DMS53 (cell line): Measurements from ENCODE around the gene UHMK1.

ENCODE experiments used
- DNase-seq: peaks from one replicate; lab custom pipeline; 2025; lab: John Stamatoyannopoulos, UW

The UHMK1 gene

GRCh38 chr1:162530307-162530987 lies 32.8 kb downstream of the UHMK1 start:
- no peak for DNase-seq

GRCh38 chr1:162530988-162531319 lies 33.3 kb downstream of the UHMK1 start:
- DNase-seq, result no peak

GRCh38 chr1:162535501-162535900 lies 37.9 kb downstream of the UHMK1 start:
- DNase-seq, result no peak

- DNase-seq, result no peak
Measured at GRCh38 chr1:162536511-162536910, 38.9 kb downstream of the UHMK1 start.

- DNase-seq, result no peak
Measured at GRCh38 chr1:162537216-162537615, 39.6 kb downstream of the UHMK1 start.

- DNase-seq, result no peak
Measured at GRCh38 chr1:162538815-162539431, 41.3 kb downstream of the UHMK1 start.

- no peak for DNase-seq
Measured at GRCh38 chr1:162541619-162542141, 44.1 kb downstream of the UHMK1 start.

GRCh38 chr1:162543228-162543627 lies 45.6 kb downstream of the UHMK1 start:
- DNase-seq, result no peak

GRCh38 chr1:162548170-162548569 lies 50.6 kb downstream of the UHMK1 start:
- no peak for DNase-seq

- DNase-seq, result no peak
Measured at GRCh38 chr1:162549001-162549400, 51.4 kb downstream of the UHMK1 start.

GRCh38 chr1:162550925-162551324 lies 53.3 kb downstream of the UHMK1 start:
- DNase-seq, result no peak

- no peak for DNase-seq
Measured at GRCh38 chr1:162551969-162552683, 54.5 kb downstream of the UHMK1 start.

- no peak for DNase-seq
Measured at GRCh38 chr1:162552684-162553252, 55.1 kb downstream of the UHMK1 start.

- no peak for DNase-seq
Measured at GRCh38 chr1:162554258-162554657, 56.6 kb downstream of the UHMK1 start.

- no peak for DNase-seq
Measured at GRCh38 chr1:162557536-162557935, 59.9 kb downstream of the UHMK1 start.

GRCh38 chr1:162560303-162561036 lies 62.9 kb downstream of the UHMK1 start:
- DNase-seq, result peak; percentile 64

- peak; percentile 99 for DNase-seq
Measured at GRCh38 chr1:162561037-162561615, 63.5 kb downstream of the UHMK1 start.

- peak; percentile 62 for DNase-seq
Measured at GRCh38 chr1:162561616-162562469, 64.2 kb downstream of the UHMK1 start, which contains the start of gene UAP1. Gene UAP1 (plus strand): TSS chr1:162561722. CDS start chr1:162566069, 4,347 bp downstream.

- peak; percentile 62 for DNase-seq
Measured at GRCh38 chr1:162562470-162562828, 64.8 kb downstream of the UHMK1 start.

GRCh38 chr1:162564762-162565218 lies 67.2 kb downstream of the UHMK1 start:
- no peak for DNase-seq

GRCh38 chr1:162565460-162565859 lies 67.8 kb downstream of the UHMK1 start:
- DNase-seq, result no peak
